ENCODE results near the gene SCARB1.
"Not testable (repeated sequence)": the region's sequence is repeated elsewhere in the genome, so short reads cannot be mapped to it uniquely, and the experiment has no call there.

SCARB1 gene, protein sequence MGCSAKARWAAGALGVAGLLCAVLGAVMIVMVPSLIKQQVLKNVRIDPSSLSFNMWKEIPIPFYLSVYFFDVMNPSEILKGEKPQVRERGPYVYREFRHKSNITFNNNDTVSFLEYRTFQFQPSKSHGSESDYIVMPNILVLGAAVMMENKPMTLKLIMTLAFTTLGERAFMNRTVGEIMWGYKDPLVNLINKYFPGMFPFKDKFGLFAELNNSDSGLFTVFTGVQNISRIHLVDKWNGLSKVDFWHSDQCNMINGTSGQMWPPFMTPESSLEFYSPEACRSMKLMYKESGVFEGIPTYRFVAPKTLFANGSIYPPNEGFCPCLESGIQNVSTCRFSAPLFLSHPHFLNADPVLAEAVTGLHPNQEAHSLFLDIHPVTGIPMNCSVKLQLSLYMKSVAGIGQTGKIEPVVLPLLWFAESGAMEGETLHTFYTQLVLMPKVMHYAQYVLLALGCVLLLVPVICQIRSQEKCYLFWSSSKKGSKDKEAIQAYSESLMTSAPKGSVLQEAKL

DNA sequence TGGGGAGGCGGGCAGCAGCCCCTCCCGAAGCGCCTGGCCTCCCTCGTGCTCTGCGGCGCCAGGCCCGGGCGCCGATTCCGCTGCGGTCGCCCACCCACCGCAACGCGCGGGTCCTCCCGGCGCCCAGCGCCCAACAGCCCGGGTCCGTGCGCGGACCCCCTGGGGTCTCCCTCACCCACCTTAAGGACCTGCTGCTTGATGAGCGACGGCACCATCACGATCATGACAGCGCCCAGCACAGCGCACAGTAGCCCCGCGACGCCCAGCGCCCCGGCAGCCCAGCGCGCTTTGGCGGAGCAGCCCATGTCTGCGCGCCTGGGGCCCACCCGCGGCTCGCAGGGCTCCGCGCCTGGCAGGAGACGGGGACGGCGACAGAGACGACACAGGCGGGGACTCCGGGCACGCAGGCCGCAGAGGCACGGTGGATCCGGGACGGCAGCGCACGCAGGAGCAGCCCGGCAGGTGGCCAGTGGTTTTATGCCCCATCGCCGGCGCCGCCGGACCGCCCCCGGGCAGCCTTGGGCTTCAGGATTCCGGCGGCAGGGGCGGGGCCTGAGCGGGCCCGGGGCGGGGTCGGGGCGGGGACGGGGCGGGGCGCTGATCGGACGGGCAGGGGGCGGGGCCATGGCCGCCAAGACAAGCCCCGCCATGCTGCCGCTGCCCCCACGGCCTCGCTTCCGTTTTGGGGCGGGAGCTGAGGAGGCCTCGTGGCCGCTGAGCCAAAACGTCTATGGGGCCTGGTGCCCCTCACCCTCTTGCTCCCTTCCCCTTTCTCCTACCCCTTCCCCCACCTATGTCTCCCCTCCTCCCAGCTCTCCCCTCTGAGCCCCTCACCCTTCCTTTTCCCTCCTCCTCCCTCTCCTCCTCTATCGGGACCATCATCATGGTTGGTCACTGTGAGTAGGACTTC lies at the start of gene SCARB1:
Gene SCARB1, minus strand, starts transcription at position 449 of the 910 bp plus-strand sequence. Its CDS starts 144 bp downstream, at position 305.
- peak; percentile 83 to 85 for DNase-seq

DNA sequence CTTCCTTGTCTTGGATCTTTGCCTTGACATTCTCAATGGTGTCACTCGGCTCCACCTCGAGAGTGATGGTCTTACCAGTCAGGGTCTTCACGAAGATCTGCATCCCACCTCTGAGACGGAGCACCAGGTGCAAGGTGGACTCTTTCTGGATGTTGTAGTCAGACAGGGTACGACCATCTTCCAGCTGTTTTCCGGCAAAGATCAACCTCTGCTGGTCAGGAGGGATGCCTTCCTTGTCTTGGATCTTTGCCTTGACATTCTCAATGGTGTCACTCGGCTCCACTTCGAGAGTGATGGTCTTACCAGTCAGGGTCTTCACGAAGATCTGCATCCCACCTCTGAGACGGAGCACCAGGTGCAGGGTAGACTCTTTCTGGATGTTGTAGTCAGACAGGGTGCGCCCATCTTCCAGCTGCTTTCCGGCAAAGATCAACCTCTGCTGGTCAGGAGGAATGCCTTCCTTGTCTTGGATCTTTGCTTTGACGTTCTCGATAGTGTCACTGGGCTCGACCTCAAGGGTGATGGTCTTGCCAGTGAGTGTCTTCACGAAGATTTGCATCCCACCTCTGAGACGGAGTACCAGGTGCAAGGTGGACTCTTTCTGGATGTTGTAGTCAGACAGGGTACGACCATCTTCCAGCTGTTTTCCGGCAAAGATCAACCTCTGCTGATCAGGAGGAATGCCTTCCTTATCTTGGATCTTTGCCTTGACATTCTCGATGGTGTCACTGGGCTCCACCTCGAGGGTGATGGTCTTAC lies 49.0 kb upstream of the SCARB1 start:
- not testable (repeated sequence) for DNase-seq

DNA sequence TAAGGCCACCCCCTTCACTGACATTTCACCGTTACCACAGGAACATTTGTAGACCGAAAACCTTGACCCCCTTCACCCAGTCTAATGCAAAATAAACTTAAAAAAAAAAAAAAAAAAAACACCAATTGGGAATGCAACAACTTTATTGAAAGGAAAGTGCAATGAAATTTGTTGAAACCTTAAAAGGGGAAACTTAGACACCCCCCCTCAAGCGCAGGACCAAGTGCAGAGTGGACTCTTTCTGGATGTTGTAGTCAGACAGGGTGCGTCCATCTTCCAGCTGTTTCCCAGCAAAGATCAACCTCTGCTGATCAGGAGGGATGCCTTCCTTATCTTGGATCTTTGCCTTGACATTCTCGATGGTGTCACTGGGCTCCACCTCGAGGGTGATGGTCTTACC lies 47.9 kb upstream of the SCARB1 start:
- DNase-seq = not testable (repeated sequence)

DNA sequence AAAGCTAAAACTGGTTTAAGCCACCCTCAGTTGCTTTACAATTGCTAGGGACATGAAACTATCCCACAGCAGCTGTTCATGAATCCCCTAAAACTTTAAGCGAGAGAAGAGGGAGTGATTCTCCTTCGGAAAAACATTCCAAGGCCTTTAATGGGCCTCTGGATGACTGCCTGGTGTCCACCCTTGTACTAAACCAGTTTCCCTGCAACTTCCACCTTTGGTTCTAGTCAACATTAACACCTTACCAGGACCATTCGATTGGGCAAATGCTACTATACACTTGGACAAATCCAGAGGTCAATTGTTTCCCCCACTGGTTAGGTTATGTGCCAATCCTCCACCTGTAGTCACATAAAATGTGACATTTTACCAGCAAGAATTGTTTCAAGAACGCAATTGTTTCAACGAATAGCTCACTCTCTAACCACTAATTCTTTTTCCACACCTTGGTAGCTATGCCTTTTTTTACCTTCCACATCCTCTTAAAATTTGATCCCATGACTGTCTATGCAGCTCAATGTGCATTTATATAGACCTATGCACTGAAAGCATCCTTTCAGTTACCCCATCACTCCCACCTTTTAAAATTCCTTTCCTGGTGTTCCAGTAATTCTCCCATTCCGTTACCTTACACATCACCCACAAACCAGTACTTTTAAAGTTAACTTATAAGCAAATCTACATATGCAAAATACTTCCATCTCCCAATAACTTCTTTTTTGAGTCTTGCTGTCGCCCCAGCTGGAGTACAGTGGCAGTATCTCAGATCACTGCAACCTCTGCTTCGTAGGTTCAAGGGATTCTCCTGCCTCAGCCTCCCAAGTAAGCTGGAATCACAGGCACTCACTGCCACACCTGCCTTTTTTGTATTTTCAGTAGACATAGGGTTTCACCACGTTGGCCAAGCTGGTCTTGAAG lies 47.2 kb upstream of the SCARB1 start:
- DNase-seq = peak in 1 of 2 donors; percentile 45

DNA sequence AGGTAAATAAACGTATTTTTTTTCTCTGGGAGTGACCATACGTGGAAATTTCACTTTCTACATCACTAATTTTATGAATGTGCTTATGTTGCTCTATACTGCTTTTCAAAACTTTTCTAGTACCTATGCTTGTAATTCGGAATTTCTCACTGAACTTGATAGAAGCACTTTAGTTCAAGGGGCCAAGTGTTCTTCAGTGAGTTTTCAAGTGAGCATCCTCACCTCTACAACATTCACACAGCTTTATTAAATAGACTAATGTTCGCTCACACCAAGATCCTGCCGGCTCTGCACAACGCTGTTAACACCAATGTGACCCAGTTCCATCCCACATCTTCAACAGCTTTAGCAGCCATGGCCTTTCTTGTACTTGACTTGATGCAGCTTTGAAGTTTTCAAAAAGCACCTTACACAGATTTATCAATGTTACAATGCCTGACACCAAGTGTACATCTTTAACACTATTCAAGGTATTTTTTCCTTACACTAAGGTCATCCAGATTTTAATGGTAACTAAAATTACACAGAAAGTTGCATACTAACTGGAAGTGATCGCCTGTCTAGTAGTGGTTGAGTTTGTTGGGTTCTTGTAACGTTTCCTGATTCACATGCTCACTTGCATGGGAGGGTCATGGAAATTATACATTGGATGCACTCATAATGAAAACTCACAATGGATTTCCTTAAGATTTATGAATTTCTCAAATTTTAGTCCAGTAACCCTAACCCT lies 46.3 kb upstream of the SCARB1 start:
- peak in 1 of 2 donors; percentile 39 for DNase-seq

DNA sequence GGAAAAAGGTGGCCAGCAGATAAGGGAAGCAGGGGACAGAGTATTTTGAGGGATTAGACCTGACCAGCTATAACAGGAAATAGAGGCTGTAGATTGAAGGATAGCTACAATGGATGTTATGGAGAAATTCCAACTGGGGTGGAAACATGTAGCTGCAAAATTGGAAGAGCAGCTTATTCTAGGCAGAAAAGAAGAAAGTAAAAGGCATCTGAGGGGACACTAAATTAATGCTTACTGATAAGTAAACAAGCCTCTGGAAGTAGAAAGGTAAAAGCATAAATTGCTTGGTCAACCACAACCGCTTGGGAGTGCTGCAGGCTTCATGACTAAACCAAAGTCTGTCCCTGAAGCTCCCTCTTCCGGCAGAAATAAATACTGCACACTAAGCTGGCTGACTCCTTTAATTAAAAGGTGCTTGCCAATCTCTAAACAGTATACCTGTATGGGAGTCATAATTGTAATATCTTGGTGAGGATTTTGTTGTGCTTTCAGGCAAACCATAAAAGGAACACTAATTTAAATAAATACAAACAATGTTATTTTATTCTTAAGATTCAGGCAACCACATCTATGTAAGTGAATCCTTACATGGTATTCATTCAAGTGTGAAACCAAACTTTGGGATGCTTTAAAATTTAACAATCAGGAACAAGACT lies 43.1 kb upstream of the SCARB1 start:
- peak; percentile 87 to 95 for DNase-seq

GRCh38 chr12:124904306-124905098 lies 40.8 kb upstream of the SCARB1 start:
- peak in 1 of 2 donors; percentile 53 for DNase-seq

DNA sequence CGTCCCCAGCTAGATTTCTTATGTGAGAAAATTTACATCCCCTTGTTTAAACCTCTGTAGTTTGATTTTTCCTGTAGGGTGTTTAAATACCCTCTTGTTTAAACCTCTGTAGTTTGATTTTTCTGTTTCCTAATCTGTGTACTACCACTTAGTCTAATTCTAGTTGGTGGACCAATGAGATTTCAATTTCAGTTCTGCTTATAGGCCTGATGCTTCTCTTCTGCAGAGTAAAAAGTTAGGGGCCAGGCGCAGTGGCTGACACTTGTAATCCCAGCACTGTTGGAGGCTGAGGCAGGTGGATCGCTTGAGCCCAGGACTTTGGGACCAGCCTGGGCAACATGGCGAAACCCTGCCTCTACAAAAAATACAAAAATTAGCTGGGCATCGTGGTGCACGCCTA lies 39.3 kb upstream of the SCARB1 start:
- DNase-seq = no peak

DNA sequence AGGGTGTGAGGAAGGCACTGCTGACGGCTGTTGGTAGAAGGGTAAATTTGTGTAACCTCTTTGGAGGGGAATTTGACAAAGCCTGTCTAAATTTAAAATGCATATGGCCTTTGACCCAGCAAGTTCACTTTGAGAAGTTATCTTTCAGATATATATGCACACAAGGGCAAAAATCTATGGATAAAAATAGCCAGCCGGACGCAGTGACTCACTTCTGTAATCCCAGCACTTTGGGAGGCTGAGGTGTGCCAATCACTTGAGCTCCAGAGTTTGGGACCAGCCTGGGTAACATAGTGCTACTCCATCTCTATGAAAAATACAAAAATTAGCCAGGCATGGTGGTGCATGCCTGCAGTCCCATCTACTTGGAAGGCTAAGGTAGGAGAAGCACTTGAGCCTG lies 37.3 kb upstream of the SCARB1 start:
- no peak for DNase-seq

DNA sequence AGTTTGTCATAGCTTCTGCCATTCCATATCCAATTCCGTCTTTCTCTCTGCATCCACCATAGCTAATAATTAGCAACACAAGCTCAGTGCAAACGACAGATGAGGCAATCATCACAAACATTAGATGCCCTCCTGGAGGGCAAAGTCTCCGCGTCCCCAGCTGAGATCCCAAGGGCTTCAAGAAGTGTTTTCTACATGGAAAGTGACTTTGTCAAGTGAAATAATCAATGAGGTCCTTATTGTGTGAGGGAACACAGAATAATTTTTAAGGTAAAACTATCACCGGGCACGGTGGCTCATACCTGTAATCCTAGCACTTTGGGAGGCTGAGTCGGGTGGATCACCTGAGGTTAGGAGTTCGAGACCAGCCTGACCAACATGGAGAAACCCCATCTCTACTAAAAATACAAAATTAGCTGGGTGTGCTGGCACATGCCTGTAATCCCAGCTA lies 36.7 kb upstream of the SCARB1 start:
- not testable (repeated sequence) for DNase-seq

DNA sequence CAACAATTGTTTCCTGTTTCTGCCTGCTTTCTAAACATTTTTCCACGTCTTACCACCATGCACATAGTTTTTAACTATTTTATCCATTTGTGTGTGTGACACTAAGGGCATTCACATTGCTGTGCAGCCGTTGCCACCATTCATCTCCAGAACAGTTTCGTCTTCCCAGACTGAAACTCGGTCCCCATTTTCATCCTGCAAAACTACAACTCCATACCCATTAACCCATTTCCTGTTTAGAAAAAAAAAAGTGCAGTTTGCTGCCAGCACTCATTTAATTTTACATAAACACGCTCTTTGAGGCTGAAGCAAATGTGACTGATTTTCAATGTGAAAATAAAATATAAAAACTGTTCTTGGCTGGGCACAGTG lies 35.2 kb upstream of the SCARB1 start:
- no peak for DNase-seq

DNA sequence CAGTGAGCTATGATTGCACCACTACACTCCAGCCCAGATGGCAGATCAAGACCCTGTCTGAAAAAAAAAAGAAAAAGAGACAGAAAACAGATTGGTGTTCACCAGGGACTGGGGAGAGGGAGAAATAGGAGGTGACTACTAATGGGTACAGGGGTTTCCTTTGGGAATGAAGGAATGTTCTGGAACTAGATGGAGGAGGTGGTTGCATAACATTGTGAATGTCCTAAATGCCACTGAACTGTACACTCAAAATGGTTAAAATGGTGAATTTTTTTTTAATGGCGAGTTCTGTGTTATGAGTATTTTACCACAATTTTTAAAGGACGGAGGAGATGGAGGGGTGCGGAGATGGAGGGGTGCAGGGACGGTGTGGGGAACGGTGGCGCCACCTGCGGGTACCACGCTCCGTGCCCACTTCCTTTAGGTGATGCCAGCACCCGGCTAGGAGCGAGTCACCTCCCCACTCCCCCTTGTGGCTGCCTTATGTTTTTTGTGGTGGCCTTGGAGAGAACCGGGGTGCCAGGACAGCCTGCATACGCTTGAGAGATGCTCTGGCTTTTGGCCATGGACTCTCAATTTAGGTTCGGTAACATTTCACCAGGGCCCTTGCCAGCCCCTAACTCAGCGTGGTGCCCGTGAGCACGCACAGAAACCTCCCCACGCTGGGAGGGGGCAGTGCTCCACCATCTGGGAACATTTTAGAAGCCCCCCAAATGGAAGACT lies 34.7 kb upstream of the SCARB1 start:
- DNase-seq = peak; percentile 67 to 68

DNA sequence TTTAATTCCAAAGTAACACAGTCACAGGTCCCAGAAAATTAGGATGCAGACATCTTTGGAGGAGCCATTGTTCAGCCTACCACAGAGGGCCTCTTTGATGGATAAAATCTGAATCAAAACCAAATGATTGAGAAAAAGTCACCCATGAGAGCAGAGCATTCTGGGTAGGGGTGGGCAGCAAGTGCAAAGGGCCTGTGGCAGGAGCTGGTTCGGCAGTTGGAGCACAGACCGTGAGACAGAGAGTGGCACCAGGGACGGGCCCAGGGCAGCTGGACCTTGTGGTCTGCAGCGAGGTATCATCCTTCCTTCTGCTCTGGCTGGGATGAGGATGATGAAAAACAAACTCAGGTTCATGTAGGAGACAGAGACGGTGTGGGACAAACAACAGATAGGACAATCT lies 32.8 kb upstream of the SCARB1 start:
- no peak for DNase-seq

DNA sequence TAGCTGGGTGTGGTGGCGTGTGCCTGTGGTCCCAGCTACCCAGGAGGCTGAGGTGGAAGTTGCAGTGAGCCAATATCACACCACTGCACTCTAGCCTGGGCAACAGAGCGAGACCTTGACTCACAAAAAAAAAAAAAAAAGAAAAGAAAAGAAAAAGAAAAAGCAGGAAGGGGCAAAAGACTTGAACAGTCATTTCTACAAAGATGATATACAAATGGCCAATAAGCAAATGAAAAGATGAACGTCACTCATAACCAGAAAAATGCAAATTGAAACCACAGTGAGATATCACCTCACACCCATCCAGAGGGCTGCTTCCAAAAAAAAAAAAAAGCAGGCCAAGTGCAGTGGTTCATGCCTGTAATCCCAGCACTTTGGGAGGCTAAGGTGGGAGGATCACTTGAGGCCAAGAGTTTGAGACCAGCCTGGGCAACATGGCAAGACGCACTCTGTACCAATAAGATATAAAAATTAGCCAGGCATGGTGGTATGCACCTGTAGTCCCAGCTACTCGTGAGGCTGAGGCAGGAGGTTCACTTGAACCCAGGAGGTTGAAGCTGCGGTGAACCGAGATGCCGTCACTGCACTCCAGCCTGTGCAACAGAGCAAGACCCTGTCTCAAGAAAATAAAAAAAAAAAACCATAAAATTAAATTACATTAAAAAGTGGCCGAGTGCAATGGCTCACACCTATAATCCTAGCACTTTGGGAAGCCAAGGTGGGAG lies 30.3 kb upstream of the SCARB1 start:
- DNase-seq = no peak

DNA sequence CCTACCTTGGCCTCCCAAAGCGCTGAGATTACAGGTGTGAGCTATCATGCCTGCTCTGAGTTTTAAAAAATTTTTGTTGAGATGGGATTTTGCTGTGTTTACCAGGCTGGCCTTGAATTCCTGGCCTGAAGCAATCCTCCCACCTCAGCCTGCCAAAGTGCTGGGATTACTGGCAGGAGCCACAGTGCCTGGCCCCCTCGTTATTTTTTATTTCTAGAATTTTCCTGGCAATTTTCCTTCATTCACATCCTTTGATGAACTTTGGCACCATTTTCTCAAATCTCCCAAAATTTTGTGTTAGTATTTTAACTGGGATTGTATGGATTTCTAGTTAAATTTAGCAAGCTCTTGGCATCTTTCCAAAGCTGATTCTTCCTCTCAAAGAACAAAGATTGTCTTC lies 24.6 kb upstream of the SCARB1 start:
- no peak for DNase-seq

DNA sequence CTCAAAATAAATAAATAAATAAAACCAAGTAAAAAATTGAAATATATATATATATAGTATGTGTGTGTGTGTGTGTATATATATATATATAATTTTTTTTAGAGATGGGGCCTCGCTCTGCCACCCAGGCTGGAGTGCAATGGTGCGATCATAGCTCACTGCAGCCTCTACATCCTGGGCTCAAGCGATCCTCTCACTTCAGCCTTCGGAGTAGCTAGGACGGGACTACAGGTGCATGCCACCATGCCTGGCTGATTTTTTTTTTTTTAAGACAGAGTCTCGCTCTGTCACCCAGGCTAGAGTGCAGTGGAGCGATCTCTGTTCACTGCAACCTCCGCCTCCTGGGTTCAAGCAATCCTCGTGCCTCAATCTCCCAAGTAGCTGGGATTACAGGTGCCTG lies 24.1 kb upstream of the SCARB1 start:
- DNase-seq = not testable (repeated sequence)

GRCh38 chr12:124884587-124885438 lies 21.1 kb upstream of the SCARB1 start:
- DNase-seq = peak in 1 of 2 donors; percentile 64

All from CD4-positive, alpha-beta T cell treated with Interleukin-1 beta for 1 hour (primary cell).